Transverse colon (tissue), 3 donors: ENCODE measurements around the gene OXER1.

Source experiments
- CTCF ChIP-seq, 5 experiments: fragments of 200-600 bp in 3 of 5; fragments of 450-650 bp in 2 of 5; sonication (generic) in 3 of 5; IDR thresholded peaks; 1 replicate in 2 of 5; 2 replicates in 3 of 5; pipeline ENCODE4 v1.5.1; 2016 to 2017; ENCODE audit warnings: antibody characterized with exemption in 5 of 5, inconsistent platforms in 3 of 5, mild to moderate bottlenecking in 2 of 5, moderate library complexity in 1 of 5
- EP300 ChIP-seq: sonication (generic); formaldehyde crosslinking; IDR thresholded peaks from one replicate; pipeline ENCODE4 v1.6.1; 2017; ENCODE audit warnings: antibody characterized with exemption, low read depth

- TF ChIP-seq CTCF (IDR thresholded peaks at IDR 0.05), result no peak
- TF ChIP-seq EP300, result no peak
Measured at GRCh38 chr2:42741140-42741539, 22.8 kb downstream of the OXER1 start.
